ENCODE results near the gene POC1A.
A peak's percentile ranks its signal among the peaks of the same experiment; 100 is the strongest.

The POC1A gene

GRCh38 chr3:52126036-52126435 lies 28.2 kb downstream of the POC1A start:
- DNase-seq = no peak

DNA sequence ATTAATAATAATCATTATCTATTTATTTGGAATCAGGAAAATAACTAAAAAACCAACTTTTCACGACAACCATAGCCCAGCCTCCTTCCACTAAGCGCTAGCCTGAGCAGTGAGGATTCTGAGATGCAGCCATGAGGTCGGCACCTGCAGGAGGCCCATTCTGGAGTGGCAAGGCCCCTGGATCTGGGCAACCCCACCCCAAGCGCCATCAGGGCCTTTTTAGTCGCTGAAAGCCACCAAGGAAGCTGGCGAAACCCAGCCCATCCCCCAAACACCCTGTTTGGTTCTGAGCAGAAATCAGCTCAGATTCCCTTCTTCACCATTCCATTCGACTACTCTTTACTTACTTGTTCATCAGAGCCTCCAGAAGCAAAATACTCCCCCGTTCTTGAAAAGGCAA lies 29.5 kb downstream of the POC1A start:
- DNase-seq = no peak

GRCh38 chr3:52124126-52124525 lies 30.1 kb downstream of the POC1A start:
- no peak for DNase-seq

DNA sequence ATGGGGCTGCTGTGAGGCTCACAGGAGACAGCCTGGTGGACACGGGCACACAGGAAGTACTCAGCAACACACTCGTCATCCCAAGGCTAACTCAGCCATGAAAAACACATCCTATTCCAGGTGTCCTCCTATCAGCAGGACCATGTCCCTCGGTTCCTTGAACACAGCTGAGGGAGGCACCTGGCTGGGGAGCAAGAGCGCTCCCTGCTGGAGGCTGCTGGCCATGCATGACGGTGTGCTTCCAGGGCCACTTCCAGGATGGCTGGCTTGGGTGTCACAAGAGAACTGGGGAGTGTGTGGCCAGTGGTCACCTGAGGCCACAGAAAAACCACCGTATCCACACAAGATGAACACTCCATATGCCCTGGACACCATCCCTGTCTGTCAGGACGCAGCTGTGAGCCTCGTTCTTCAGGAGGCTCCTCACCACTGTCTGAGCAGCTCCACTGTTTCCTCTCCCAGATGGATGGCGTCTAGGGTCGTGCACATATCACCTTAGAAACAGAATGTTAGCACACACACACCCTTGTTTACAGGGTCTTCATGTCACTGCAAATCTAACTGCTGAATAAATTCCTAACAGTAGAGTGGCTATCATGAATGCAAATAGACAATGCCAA lies 31.0 kb downstream of the POC1A start:
- peak; percentile 7 for DNase-seq

DNA sequence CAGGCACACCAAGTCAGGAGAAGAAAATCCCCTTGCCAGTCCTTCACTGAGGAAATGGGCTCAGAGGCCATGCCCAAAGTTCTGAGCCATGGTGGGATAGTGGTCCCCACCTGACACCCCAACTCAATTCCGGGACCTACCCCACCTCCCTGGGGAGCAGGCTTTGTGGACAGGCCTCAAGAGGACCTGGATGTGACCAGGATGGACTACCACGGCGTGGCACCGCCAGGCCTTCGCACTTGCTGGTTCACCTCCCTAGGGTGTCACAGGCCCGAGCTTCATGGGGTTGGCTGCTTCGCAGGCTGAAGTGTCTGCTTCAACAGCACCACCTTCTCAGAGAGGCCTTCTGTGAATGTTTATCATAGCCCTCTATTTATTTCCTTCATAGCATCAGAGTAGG lies 31.7 kb downstream of the POC1A start:
- no peak for DNase-seq

DNA sequence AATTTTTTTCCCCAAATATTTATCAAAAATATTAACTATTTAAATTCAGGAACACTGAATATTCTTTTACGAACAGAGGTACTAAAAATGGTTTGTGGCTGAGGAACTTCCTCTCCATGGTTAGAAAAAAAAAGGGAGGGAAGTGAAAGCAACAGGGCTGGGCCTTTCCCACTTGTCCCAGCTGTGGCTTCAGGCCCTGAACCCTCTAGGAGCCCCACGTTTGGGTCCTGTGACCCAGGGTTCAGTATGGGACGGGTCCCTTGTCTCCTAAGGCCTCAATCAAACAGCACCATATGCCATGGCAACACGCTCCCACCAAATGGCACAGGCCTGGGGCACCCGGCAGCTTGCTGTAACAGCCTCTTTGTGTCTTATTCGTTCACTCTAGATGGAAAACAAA lies 32.4 kb downstream of the POC1A start:
- peak; percentile 70 for DNase-seq

DNA sequence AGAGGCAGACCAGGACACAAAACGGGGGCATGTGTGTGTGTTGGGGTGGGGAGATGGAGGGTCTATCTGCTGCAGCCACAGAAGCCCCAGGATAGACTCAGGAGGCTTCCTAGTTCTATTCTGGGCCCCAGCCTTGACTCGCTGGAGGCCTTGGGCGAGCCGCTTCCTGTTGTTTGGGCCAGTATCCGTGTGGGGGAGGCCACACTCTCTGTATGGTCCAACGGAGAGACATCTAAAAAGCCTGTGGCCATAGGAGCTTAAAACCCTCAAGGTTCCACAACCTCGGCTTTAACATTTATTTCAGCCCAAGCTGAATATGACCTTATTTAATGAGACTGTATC lies 32.8 kb downstream of the POC1A start:
- peak; percentile 70 for DNase-seq

- DNase-seq = no peak
Measured at GRCh38 chr3:52120556-52121463, 33.4 kb downstream of the POC1A start.

GRCh38 chr3:52119826-52120225 lies 34.4 kb downstream of the POC1A start:
- DNase-seq = no peak

DNA sequence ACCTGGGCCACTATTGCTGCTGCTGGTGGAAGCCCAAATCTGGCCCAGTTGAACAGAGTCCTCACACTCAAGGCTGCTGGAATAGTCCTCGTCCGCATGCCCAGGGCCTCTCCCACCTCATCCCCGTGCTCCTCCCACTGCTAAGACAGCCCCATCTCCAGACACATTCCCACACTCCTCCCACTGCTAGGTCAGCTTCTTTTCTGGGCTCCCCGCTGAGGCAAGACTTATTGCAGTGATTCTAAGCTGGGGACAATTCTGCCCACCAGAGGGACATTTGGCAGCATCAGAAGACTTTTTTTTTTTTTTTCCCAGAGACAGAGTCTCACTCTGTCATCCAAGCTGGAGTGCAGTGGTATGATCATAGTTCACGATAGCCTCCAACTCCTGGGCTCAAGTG lies 35.1 kb downstream of the POC1A start:
- no peak for DNase-seq

DNA sequence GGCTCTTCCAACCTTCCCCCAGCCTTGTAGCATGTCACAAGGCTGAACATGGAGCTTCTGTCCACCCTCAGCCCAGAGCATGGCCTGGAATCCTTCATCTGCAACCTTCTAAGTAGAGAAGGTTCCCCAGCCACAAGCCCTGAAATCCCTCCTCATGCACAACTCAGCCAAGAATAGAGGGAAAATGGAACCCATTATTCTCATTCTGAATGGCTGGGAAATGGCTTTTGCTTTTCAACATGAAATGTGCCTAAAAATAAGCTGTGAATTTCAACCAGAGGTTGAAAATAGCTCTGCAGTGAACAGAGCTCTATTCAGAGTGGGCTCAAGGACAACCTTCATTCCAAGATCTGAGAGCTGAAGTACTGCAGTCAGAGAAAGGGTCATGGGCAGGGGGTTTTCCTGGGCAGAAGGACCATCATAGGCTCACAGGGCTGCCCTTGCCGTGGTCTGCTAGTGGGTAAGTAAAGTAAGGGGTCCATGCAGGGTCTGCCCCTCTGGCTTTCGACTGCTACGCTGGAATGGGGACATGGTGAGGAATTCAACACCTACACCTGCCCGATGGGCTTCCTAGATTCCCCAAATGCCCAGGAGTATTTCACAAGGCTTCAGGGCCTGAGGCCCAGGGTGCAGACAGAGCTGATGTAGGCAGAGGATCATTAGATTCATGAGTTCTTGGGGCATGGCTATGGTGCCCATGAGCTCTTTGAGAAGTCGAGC lies 35.9 kb downstream of the POC1A start:
- no peak for DNase-seq

- no peak for DNase-seq
Measured at GRCh38 chr3:52117537-52117936, 36.7 kb downstream of the POC1A start.

GRCh38 chr3:52112056-52112455 lies 42.2 kb downstream of the POC1A start:
- DNase-seq = no peak

- no peak for DNase-seq
Measured at GRCh38 chr3:52110502-52110901, 43.7 kb downstream of the POC1A start.

DNA sequence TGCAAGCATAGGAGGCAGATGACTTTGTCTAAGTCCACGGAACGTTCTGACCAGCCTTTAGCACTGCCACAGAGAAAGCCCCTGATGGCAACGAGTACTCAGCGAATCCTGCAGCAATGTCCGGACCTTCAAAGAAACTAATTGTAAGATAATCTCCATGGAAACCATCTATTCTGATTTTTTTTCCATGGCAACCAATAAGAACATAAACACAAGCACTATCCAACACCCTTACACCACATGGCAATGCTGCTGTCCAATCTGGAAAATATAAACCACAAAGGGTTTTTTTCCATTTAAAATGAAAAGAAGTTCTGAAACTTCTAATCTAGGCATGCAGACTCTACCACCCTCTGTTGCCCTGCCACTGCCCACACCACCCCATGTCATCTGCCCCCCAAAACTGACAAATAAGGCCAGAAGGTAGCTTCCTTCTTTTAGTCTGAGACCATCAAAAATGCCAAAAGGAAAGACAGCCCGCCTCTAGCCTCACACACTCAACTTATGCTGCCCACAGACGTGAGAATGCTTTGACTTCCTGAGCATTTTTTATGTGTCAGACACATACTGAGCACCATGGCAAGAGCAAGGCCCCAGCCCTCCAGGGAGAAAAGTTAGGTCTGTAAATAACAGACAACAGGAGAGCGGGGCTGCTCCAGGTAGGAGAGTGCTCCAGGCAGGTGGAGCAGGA lies 44.5 kb downstream of the POC1A start:
- no peak for DNase-seq

DNA sequence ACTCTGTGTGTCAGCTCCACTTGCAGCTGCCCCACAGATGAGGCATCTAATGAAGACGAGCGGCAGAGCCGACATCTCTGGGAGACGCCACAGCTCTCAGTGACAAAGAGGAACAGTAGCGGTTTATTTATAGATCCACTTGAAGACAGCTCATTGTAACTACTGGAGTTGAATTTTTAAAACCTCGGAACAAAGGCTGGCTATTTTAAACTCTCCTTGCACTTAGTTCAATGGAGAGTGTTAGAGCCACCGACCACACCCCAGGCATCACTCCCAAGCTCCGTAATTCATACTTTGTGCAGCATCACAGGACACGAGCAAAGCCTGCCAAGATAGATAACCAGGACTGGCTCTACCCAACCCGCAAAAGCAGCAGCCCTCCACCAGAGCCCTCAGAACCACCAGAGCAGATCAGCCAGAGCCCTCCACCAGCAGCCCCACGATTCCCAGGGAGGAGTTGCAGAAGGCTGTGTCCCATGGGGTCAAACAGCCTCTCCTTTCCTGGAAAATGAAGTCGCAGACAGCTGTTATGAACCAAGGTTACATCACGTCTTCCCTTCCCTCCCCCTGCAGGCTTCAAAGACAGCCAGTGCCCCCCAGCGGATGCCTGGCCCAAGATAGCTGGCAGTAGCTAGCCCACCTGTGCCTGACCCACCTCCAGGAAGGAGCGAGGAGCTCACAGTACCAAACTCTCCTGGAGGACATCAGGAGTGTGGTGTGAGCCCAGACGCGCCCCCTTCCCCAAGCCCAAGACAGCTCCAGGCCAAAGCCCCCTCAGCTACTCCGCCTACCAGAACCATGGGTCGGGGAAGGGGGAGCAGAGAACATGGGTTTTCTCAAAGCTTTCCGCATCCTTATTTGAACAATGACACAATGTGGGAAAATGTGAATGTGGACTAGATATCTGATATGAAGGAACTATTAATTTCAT lies 45.7 kb downstream of the POC1A start:
- no peak for DNase-seq

- DNase-seq = no peak
Measured at GRCh38 chr3:52106951-52107611, 47.1 kb downstream of the POC1A start.

DNA sequence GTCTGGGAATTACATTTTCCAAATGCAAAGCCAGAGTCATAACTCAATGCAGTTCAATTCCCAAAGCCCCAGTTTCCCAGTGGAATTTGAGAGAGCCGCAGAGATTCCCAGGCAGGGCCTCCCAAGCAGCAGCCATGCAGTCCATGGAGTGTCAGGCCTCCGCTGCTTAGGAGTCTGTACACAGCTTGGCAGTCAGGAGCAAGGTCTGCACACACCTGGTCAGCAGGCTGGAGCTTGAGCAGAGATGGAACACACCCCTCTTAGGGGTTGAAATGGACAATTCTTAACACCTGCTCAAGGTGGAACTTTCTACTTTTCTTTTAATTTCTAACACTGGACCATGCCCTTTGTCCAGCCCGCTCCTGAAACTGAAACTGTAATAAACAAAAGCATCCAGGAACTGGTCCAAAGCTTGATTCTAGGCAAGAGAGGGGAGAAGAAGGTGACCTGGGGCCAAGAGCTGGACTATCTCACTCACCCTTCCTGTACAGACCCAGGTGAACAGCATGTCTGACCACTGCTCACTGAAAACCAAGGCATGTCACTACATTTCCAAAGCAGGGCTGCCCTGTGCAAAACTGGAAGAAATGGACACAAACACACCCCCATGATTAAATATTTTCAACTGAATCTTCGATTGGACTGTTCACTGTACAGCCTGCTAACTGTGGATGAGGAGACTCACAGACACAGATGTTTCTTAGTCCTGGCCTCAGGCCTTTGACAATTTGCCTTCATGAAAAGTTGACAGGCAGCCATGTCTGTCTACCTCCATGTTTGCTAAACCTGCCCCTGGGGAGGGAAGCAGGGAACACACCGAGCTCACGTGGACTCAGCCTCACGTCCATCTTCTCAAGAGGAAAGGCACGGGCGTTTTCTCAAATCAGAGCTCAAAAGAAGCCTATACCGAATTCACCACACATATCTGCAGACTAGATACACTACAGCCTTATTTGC lies 49.3 kb downstream of the POC1A start:
- no peak for DNase-seq

DNA sequence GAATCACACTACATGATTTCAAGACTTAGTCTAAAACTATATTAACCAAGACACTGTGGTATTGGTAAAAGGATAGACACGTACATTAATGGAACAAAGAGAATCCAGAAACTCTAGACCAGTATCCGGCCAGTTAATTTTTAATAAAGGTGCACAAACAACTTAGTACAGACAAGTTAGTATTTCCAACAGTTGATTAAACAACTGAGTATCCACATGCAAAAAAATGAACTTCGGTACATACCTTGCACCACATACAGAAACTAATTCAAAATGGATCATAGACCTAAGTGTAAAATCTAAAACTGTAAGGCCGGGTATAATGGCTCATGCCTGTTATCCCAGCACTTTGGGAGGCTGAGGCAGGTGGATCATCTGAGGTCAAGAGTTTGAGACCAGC lies 51.3 kb downstream of the POC1A start:
- no peak for DNase-seq

DNA sequence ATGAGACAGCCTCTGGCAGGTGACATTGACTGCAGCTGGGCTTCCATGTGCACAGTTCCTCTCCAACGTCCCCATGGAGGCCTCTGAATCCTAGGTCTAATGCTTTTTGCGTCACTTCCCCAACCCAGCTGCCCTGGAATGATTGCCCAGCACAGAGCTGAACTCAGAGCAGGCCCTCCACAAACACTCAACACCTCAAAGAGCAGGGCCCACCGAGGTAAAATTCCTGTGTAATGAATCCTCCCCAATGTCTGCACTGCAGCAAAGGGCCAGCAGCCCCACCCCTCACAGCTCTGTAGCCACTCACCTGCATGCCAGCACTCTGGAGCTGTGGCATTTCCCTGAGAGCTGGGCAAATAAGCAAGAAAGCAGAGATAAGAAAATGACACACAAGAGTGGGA lies 55.2 kb downstream of the POC1A start:
- no peak for DNase-seq

Data from GF-D8 (cell line).